Measurements from ENCODE around the gene FHAD1. TPM values are rescaled to one million over a fixed set of nuclear protein-coding genes. Genes with fewer than 3 reads are reported as not detected.

The FHAD1 gene
- total and polyA plus RNA-seq, 2 experiments from 2014 or later, result 0.13 to 0.68 TPM

DNA sequence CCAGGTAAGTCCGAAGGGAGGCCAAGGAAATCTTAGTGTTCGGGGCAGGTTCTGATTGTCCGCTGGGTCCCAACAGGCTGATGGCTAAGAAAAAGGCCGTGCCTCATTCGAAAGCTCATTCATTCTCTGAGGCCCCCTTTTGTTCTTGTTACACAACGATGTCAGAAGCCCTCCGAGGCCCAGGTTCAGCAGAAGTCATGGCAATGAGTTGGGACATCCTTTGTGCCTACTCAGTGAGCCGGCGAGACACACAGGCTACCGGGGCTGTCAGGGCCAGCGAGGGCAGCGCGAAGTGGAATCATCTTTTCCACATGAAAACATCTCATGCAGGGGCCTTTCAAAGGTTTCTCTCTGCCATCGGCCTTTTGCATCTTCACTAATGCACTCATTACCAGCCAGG, 113.7 kb downstream of the FHAD1 start:
- WGBS (ENCODE audit: low lambda C conversion rate, missing lambda C conversion rate), result 82% methylated on average over 14 of the region's 14 CpGs

DNA sequence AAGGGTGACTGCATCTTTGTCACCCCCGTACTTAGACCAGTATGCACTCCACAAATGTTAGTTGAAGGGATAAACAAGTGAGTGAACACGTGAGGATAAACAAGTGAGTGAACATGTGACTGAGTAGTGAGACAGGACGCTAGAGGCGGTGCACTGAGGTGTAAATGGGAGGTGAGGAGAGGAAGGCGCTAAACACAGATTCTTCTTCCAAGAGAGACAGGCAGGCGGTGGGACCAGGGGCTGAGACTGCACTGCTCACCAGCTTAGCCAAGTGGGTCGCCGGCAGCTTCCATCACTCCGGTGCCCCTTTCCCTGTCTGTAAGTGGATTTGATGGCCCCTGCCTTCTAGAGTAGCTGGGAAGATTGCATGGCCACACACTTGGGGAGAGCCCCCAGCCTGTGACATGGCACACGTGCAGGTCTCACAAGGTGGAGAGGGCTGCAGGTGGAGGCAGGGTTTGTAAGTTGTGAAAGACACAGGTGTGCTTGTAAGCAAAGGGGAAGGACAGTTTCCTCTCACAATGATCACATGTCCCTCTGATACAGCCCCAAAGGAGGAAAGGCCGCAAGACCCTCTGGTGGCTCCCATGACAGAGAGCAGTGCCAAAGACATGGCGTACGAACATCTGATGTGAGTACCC, 115.2 kb downstream of the FHAD1 start:
- H3K9me2 ChIP-seq (replicated peaks; ENCODE audit: insufficient read depth), result no peaks in the 10 kb centered on the region
- TF ChIP-seq EZH2phosphoT487 (IDR thresholded peaks at IDR 0.05; ENCODE audit: low read depth, severe bottlenecking, unreplicated experiment), result no peak
- TF ChIP-seq, protein P1, sequence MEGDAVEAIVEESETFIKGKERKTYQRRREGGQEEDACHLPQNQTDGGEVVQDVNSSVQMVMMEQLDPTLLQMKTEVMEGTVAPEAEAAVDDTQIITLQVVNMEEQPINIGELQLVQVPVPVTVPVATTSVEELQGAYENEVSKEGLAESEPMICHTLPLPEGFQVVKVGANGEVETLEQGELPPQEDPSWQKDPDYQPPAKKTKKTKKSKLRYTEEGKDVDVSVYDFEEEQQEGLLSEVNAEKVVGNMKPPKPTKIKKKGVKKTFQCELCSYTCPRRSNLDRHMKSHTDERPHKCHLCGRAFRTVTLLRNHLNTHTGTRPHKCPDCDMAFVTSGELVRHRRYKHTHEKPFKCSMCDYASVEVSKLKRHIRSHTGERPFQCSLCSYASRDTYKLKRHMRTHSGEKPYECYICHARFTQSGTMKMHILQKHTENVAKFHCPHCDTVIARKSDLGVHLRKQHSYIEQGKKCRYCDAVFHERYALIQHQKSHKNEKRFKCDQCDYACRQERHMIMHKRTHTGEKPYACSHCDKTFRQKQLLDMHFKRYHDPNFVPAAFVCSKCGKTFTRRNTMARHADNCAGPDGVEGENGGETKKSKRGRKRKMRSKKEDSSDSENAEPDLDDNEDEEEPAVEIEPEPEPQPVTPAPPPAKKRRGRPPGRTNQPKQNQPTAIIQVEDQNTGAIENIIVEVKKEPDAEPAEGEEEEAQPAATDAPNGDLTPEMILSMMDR (IDR thresholded peaks at IDR 0.05; ENCODE audit: poor library complexity), result no peak
- no peak for TF ChIP-seq EZH2 (IDR thresholded peaks at IDR 0.05; ENCODE audit: borderline replicate concordance)
- no peaks in the 10 kb centered on the region for H3K27me3 ChIP-seq
- H3K4me2 ChIP-seq, result no peak overlapping the region
- H3K4me1 ChIP-seq (ENCODE audit: insufficient read depth), result no peaks in the 10 kb centered on the region
- H3K27ac ChIP-seq, result no peak overlapping the region
- H2AFZ ChIP-seq, result no peak overlapping the region
- H3K9me3 ChIP-seq (ENCODE audit: low read depth), result no peaks in the 10 kb centered on the region
- no peak for DNase-seq (ENCODE audit: low spot score)
- WGBS (ENCODE audit: low lambda C conversion rate, missing lambda C conversion rate), result 94% methylated on average over 13 of the region's 13 CpGs
- no peaks in the 10 kb centered on the region for H3K36me3 ChIP-seq (replicated peaks; ENCODE audit: insufficient read depth, low read depth)
- H3K4me3 ChIP-seq, result no peak overlapping the region
- H3K79me2 ChIP-seq, result no peaks in the 10 kb centered on the region
- H4K20me1 ChIP-seq (ENCODE audit: insufficient read depth, poor library complexity, severe bottlenecking), result no peaks in the 10 kb centered on the region

More for the DNA sequence above, 113.7 kb downstream of the FHAD1 start:
- Histone ChIP-seq H3K9me2 (replicated peaks; ENCODE audit: insufficient read depth) (no peaks in the 10 kb centered on the region), H3K27ac (no peak overlapping the region), H3K27me3 (no peaks in the 10 kb centered on the region), H4K20me1 (ENCODE audit: insufficient read depth, poor library complexity, severe bottlenecking) (no peaks in the 10 kb centered on the region), H3K4me1 (ENCODE audit: insufficient read depth) (no peaks in the 10 kb centered on the region), H3K9me3 (ENCODE audit: low read depth) (no peaks in the 10 kb centered on the region), H3K36me3 (replicated peaks; ENCODE audit: insufficient read depth, low read depth) (no peaks in the 10 kb centered on the region), H3K4me3 (no peak overlapping the region), H3K79me2 (no peaks in the 10 kb centered on the region), H2AFZ (no peak overlapping the region), H3K4me2 (no peak overlapping the region)
- DNase-seq (ENCODE audit: low spot score), result no peak
- TF ChIP-seq EZH2 (IDR thresholded peaks at IDR 0.05; ENCODE audit: borderline replicate concordance) (no peak), EZH2phosphoT487 (IDR thresholded peaks at IDR 0.05; ENCODE audit: low read depth, severe bottlenecking, unreplicated experiment) (no peak)
- TF ChIP-seq, protein P1 (IDR thresholded peaks at IDR 0.05; ENCODE audit: poor library complexity), result no peak

DNA sequence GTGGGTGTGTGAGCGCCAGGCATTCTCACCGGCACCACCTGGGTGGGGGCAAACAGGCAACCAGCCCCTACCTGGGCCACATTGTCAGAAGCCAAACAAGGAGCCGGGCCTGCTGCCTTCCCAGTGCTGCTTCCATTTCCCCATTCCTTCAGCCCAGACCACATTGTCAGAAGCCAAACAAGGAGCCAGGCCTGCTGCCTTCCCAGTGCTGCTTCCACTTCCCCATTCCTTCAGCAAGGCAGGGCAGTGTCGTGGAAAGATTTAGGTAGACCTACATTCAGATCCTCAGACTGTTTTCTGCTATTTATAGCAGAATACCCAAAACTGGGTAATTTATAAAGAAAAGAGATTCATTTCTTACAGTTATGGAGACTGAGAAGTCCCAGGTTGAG, 115.7 kb downstream of the FHAD1 start:
- Histone ChIP-seq H2AFZ (no peak overlapping the region), H3K9me3 (ENCODE audit: low read depth) (no peaks in the 10 kb centered on the region), H3K27me3 (no peaks in the 10 kb centered on the region), H3K79me2 (no peaks in the 10 kb centered on the region), H3K4me2 (no peak overlapping the region), H3K4me1 (ENCODE audit: insufficient read depth) (no peaks in the 10 kb centered on the region), H3K4me3 (no peak overlapping the region), H3K27ac (no peak overlapping the region), H4K20me1 (ENCODE audit: insufficient read depth, poor library complexity, severe bottlenecking) (no peaks in the 10 kb centered on the region), H3K36me3 (replicated peaks; ENCODE audit: insufficient read depth, low read depth) (no peaks in the 10 kb centered on the region), H3K9me2 (replicated peaks; ENCODE audit: insufficient read depth) (no peaks in the 10 kb centered on the region)
- TF ChIP-seq EZH2phosphoT487 (IDR thresholded peaks at IDR 0.05; ENCODE audit: low read depth, severe bottlenecking, unreplicated experiment), result no peak
- TF ChIP-seq, protein P1 (IDR thresholded peaks at IDR 0.05; ENCODE audit: poor library complexity), result no peak
- no peak for TF ChIP-seq EZH2 (IDR thresholded peaks at IDR 0.05; ENCODE audit: borderline replicate concordance)
- DNase-seq (ENCODE audit: low spot score), result no peak
- 96% methylated on average over 4 of the region's 4 CpGs for WGBS (ENCODE audit: low lambda C conversion rate, missing lambda C conversion rate)

All from hepatocyte (in vitro differentiated cells).